Measurements from ENCODE around the gene BOD1L1.

BOD1L1 gene

DNA sequence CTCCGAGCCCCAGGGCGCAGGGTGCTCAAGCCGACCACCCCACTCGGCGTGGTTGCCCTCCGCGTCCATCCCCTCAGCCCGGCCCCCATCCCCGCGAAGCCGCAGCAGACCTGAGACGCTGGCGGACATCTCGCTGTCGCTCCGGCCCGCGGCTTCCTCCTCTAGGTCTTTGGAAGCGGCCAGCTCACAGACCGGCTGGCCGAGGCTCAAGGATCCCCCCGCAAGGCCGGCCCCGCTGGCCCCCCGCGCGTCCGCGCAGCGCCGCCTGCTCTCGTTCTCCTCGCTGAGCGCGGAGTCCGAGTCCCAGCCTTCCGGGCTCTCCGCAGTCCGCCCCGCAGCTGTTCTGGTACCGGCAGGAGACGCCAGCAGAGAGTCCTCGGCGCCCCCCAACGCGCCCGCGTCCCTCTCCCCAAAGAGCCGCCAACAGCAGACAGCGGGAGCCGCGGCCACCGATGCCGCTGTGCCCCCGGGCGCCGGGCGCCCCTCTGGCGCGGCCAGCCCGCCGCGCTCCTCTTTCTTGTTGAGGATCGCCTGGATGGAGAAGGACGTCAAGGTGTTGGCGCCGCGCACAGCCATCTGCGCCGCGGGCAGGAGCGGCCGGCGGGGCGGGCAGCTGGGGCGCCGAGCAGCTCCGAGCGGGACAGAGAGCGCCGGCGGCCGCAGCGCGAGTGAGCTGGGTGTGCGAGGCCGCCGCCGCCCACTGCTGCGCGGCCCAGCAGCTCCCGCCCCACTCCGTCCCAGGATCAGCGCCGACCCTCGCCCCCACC lies 83.5 kb downstream of the BOD1L1 start, which contains the start of gene NKX3-2:
Gene NKX3-2 (minus strand): TSS at position 670 of the 767 bp plus-strand sequence. CDS start 94 bp downstream, at position 576.
- no peak for TF ChIP-seq CTCF (IDR thresholded peaks at IDR 0.05)
- H3K27ac ChIP-seq, result no peak within 1 kb of the TSS
- H3K4me3 ChIP-seq, result peak within 1 kb of the TSS; percentile 66
- no peak for DNase-seq (ENCODE audit: low spot score)

- DNase-seq (ENCODE audit: low spot score), result no peak
- Histone ChIP-seq H3K27ac (no peak overlapping the region), H3K4me3 (peak overlapping the region; percentile 66)
- TF ChIP-seq CTCF (IDR thresholded peaks at IDR 0.05), result no peak
Observed at GRCh38 chr4:13543032-13543838, 84.3 kb downstream of the BOD1L1 start.

DNA sequence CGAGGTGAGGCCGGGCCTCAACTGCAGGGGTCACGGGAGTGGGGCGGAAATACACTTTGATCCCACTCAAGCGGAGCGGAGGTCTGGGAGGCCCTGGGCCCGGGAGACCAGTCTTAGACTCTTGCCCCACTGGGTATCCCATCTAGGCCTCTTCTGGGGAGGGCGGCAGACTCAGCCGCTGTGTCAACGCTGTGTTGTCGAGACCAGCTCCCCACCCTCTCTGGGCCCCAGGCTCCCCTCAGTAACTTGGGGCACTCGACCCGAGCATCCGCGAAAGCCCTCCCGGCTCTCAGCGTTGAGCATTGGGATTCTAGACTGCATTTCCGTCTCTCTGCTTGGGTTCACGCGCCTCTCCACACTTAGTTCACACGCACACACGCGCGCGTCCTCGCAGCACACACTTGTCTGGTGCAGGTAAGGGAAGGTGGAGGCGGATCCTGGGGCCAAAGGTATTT lies 84.9 kb downstream of the BOD1L1 start:
- H3K27ac ChIP-seq, result no peak overlapping the region
- no peak for TF ChIP-seq CTCF (IDR thresholded peaks at IDR 0.05)
- no peak for DNase-seq (ENCODE audit: low spot score)
- H3K4me3 ChIP-seq, result peak overlapping the region; percentile 24

DNA sequence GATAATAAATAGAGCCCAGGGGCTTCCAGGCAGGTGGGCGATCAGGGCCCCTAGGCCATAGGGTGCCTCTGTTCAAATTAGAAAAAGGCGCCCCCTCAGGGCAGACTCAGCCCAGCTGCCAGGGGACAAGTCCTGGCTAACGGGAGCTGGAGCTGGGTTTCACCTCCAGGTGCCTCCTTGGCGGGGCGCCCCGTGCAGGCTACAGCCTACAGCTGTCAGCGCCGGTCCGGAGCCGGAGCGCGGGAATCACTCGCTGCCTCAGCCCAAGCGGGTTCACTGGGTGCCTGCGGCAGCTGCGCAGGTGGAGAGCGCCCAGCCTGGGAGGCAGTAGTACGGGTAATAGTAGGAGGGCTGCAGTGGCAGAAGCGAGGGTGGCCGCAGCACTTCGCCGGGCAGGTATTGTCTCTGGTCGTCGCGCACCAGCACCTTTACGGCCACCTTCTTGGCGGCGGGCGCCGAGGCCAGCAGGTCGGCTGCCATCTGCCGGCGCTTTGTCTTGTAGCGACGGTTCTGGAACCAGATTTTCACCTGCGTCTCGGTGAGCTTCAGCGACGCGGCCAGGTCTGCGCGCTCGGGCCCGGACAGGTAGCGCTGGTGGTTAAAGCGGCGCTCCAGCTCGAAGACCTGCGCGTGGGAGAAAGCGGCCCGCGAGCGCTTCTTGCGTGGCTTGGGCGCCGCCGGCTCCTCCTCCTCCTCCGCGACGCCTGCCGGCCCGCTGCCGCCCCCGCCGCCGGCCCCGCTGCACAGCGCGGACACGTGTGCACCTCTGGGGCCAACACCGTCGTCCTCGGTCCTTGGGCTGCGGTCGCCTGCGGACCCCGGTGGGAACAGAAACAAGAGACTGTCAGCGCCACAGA lies 85.6 kb downstream of the BOD1L1 start:
- DNase-seq (ENCODE audit: low spot score), result no peak
- H3K4me3 ChIP-seq, result peak overlapping the region; percentile 24
- no peak overlapping the region for H3K27ac ChIP-seq
- no peak for TF ChIP-seq CTCF (IDR thresholded peaks at IDR 0.05)

- H3K27ac ChIP-seq, result no peak overlapping the region
- DNase-seq (ENCODE audit: low spot score), result no peak
- no peak overlapping the region for H3K4me3 ChIP-seq
- no peak for TF ChIP-seq CTCF (IDR thresholded peaks at IDR 0.05)
Observed at GRCh38 chr4:13541176-13541604, 86.3 kb downstream of the BOD1L1 start.

- H3K27ac ChIP-seq, result no peak overlapping the region
- no peak for TF ChIP-seq CTCF (IDR thresholded peaks at IDR 0.05)
- DNase-seq (ENCODE audit: low spot score), result no peak
- peak overlapping the region; percentile 43 for H3K4me3 ChIP-seq
Observed at GRCh38 chr4:13540446-13541175, 86.9 kb downstream of the BOD1L1 start.
